HCT116 (cell line): Measurements from ENCODE around the gene TRPT1. TPM values are rescaled to one million over a fixed set of nuclear protein-coding genes. Genes with fewer than 3 reads are reported as not detected.

Source experiments
- ATAC-seq: fragments of 200-7000 bp; cut with Tn5 transposase; 2 replicates; pipeline ENCODE4 v1.9.1; 2020; ENCODE audit warnings: mild to moderate bottlenecking, moderate library complexity
- BruUV-seq: library from RNA; stranded (reverse); fragments of 400-500 nt; replicated peaks from 2 replicates; lab custom pipeline; 2021; lab: Mats Ljungman, UMichigan
- CTCF ChIA-PET: fragments of 300-600 bp; sonication (Branson Sonifier 250); formaldehyde crosslinking; loops from one replicate; lab custom pipeline; 2021; ENCODE audit warnings: antibody characterized with exemption; lab: Charles Lee
- POLR2A ChIA-PET: fragments of 300-600, 350-600 bp; sonication (Branson Sonifier 250); formaldehyde crosslinking; loops from one replicate; lab custom pipeline; 2021; ENCODE audit warnings: antibody characterized with exemption; lab: Charles Lee
- RAD21 ChIA-PET, 2 experiments: fragments of 300-600 bp; sonication (Branson Sonifier 250); formaldehyde crosslinking; loops; one replicate each; lab custom pipeline; 2023; ENCODE audit warnings: low total read pairs in 2 of 2; ENCODE audit not compliant: uncharacterized antibody in 2 of 2, unreplicated experiment in 2 of 2, low non-redundant PET in 1 of 2; lab: Charles Lee
- DNase-seq: peaks from one replicate; pipeline ENCODE4 v3.0.0-alpha.2; 2010; ENCODE audit warnings: low read depth, low spot score
- H2AFZ ChIP-seq: fragments of 200-600 bp; shearing (Covaris generic), sonication (generic); 2 replicates; pipeline ENCODE4 v1.6.1; 2017; ENCODE audit warnings: low read depth, mixed run types, mixed read lengths, antibody characterized with exemption, low read length; ENCODE audit not compliant: poor library complexity, severe bottlenecking
- H3K27ac ChIP-seq: 2 replicates; pipeline ENCODE4 v1.5.1; 2012; ENCODE audit warnings: low read depth, low read length
- H3K27me3 ChIP-seq: fragments of 200-600 bp; sonication (generic); 2 replicates; pipeline ENCODE4 v1.6.1; 2016; ENCODE audit warnings: mixed run types, low read length, mixed read lengths; ENCODE audit not compliant: insufficient read depth
- H3K36me3 ChIP-seq, 2 experiments: fragments of 200-500 bp in 1 of 2; fragments of 200-600 bp in 1 of 2; sonication (Bioruptor generic) in 1 of 2; sonication (generic) in 1 of 2; 2 replicates each; pipeline versions ENCODE4 v1.5.1 to v1.6.1; 2014 to 2016; ENCODE audit warnings: low read length in 2 of 2, inconsistent platforms in 1 of 2, mixed read lengths in 1 of 2, mixed run types in 1 of 2; ENCODE audit not compliant: insufficient read depth in 2 of 2, control insufficient read depth in 1 of 2
- H3K4me1 ChIP-seq, 2 experiments: fragments of 200-600 bp in 1 of 2; sonication (generic) in 1 of 2; 2 replicates each; pipeline versions ENCODE4 v1.5.1 to v1.6.1; 2012 to 2017; ENCODE audit warnings: low read length in 2 of 2, inconsistent platforms in 1 of 2, mild to moderate bottlenecking in 1 of 2, mixed read lengths in 1 of 2, mixed run types in 1 of 2, moderate library complexity in 1 of 2; ENCODE audit not compliant: insufficient read depth in 2 of 2, control insufficient read depth in 1 of 2
- H3K4me2 ChIP-seq: fragments of 200-600 bp; sonication (generic); 2 replicates; pipeline ENCODE4 v1.6.1; 2017; ENCODE audit warnings: mixed run types, low read length, mixed read lengths
- H3K4me3 ChIP-seq, 2 experiments: fragments of 200-600 bp in 1 of 2; sonication (generic) in 1 of 2; replicated peaks in 1 of 2; 2 replicates each; pipeline ENCODE4 v1.5.1; 2011 to 2016; ENCODE audit warnings: low read length in 2 of 2, control low read depth in 1 of 2, low read depth in 1 of 2, mild to moderate bottlenecking in 1 of 2, mixed read lengths in 1 of 2, mixed run types in 1 of 2
- H3K79me2 ChIP-seq: fragments of 200-600 bp; sonication (generic); 2 replicates; pipeline ENCODE4 v1.6.1; 2017; ENCODE audit warnings: mild to moderate bottlenecking, mixed run types, low read length, moderate library complexity, mixed read lengths; ENCODE audit not compliant: insufficient read depth
- H3K9ac ChIP-seq: fragments of 200-600 bp; sonication (generic); 2 replicates; pipeline ENCODE4 v1.6.1; 2016; ENCODE audit warnings: low read length, mixed read lengths
- H3K9me2 ChIP-seq: fragments of 200-600 bp; sonication (generic), shearing (Covaris generic); 2 replicates; pipeline ENCODE4 v1.6.1; 2017; ENCODE audit warnings: mixed run types, mild to moderate bottlenecking, moderate library complexity; ENCODE audit not compliant: insufficient read depth
- H3K9me3 ChIP-seq, 2 experiments: fragments of 200-500 bp in 1 of 2; fragments of 200-600 bp in 1 of 2; sonication (Bioruptor generic) in 1 of 2; sonication (generic) in 1 of 2; 2 replicates each; pipeline ENCODE4 v1.6.1; 2014 to 2017; ENCODE audit warnings: low read length in 2 of 2, mixed read lengths in 2 of 2, inconsistent platforms in 1 of 2, low read depth in 1 of 2, mild to moderate bottlenecking in 1 of 2, mixed run types in 1 of 2, moderate library complexity in 1 of 2; ENCODE audit not compliant: control insufficient read depth in 1 of 2, insufficient read depth in 1 of 2
- H4K20me1 ChIP-seq: fragments of 200-600 bp; sonication (generic), shearing (Covaris generic); 2 replicates; pipeline ENCODE4 v1.6.1; 2017; ENCODE audit warnings: mixed run types, mild to moderate bottlenecking, moderate library complexity; ENCODE audit not compliant: insufficient read depth
- CBX3 ChIP-seq: IDR thresholded peaks from 2 replicates; pipeline ENCODE4 v1.6.1; 2012; ENCODE audit warnings: low read depth
- CTCF ChIP-seq, 3 experiments: fragments of 200-600 bp in 1 of 3; sonication (generic) in 1 of 3; IDR thresholded peaks in 2 of 3; conservative IDR thresholded peaks in 1 of 3; 2 replicates each; pipeline ENCODE4 v1.5.1; 2012 to 2017; ENCODE audit warnings: low read depth in 2 of 3, low read length in 2 of 3, antibody characterized with exemption in 1 of 3, borderline replicate concordance in 1 of 3, control low read depth in 1 of 3, mild to moderate bottlenecking in 1 of 3, mixed read lengths in 1 of 3, mixed run types in 1 of 3, moderate library complexity in 1 of 3; ENCODE audit not compliant: insufficient read depth in 1 of 3
- EZH2phosphoT487 ChIP-seq: fragments of 200-600 bp; IDR thresholded peaks from 2 replicates; pipeline ENCODE4 v1.6.1; 2018; ENCODE audit warnings: antibody characterized with exemption, borderline replicate concordance
- FOSL1 ChIP-seq: IDR thresholded peaks from 2 replicates; pipeline ENCODE4 v1.6.1; 2012; ENCODE audit warnings: low read depth
- POLR2A ChIP-seq: IDR thresholded peaks from 2 replicates; pipeline ENCODE4 v1.7.0; 2011; ENCODE audit warnings: borderline replicate concordance; ENCODE audit not compliant: insufficient read depth, insufficient read length; ENCODE audit errors: extremely low read depth
- SIN3A ChIP-seq: IDR thresholded peaks from 2 replicates; pipeline ENCODE4 v1.6.1; 2012; ENCODE audit warnings: low read depth
- SP1 ChIP-seq: IDR thresholded peaks from 2 replicates; pipeline ENCODE4 v1.6.1; 2012; ENCODE audit warnings: low read depth
- YY1 ChIP-seq: IDR thresholded peaks from 2 replicates; pipeline ENCODE4 v1.6.1; 2011; ENCODE audit warnings: low read length, low read depth, moderate library complexity, mild to moderate bottlenecking; ENCODE audit not compliant: insufficient replicate concordance; ENCODE audit errors: extremely low read depth
- ZFX ChIP-seq: fragments of 450-650 bp; IDR thresholded peaks from 2 replicates; pipeline ENCODE4 v1.6.1; 2017
- intact Hi-C: fragments of 100-400 bp; cut with micrococcal nuclease; formaldehyde crosslinking; loops from 2 replicates; pipeline ENCODE4 v1.10.0; 2022
- total RNA-seq: library from RNA; stranded (reverse); gene quantifications from one replicate; pipeline ENCODE4 v1.2.1, GENCODE V29; 2021; ENCODE audit not compliant: unreplicated experiment
- TF ChIP-seq, protein P1 (sequence below): IDR thresholded peaks from 2 replicates; pipeline ENCODE4 v1.6.1; 2012

TRPT1 gene
- total RNA-seq, 1 experiment from 2014 or later: 43.2 TPM

- no peak within 1 kb of the TSS for H3K4me3 ChIP-seq
- no peaks in the 10 kb centered on the region for H3K27me3 ChIP-seq
- H4K20me1 ChIP-seq: no peaks in the 10 kb centered on the region
- ChIA-PET CTCF (interaction anchor here (2.7 to 4.6 kb wide), 2 partner anchors 96 to 149 kb away, joined by 31 to 80 read pairs; partner anchors contain the start of genes CATSPERZ and ESRRA), POLR2A (interaction anchor here (0.9 kb wide), 1 partner anchor 22 kb away, joined by 4 read pairs; no protein-coding TSS in a partner anchor), RAD21 (no interaction called here)
- no peak for ATAC-seq
- H3K27ac ChIP-seq: no peak within 1 kb of the TSS; the same call in 1 of the 2 replicates
- peaks cover 31 to 37% of the 10 kb centered on the region in 2 experiments for H3K36me3 ChIP-seq
- H2AFZ ChIP-seq: no peak within 1 kb of the TSS
- BruUV-seq: no TSS peak
- H3K9me2 ChIP-seq: no peaks in the 10 kb centered on the region
- peaks cover 0 to 8% of the 10 kb centered on the region in 2 experiments; a peak in 1 of 4 replicates for H3K4me1 ChIP-seq
- H3K9ac ChIP-seq: no peak within 1 kb of the TSS
- peaks cover 14% of the 10 kb centered on the region; the same call in 1 of the 2 replicates for H3K79me2 ChIP-seq
- no peak within 1 kb of the TSS for H3K4me2 ChIP-seq
- no peaks in the 10 kb centered on the region for H3K9me3 ChIP-seq
- intact Hi-C loops: no loop called here
- no peak for TF ChIP-seq FOSL1
- no peak for TF ChIP-seq CBX3
- no peak for TF ChIP-seq EZH2phosphoT487
- TF ChIP-seq SIN3A: no peak
- no peak for TF ChIP-seq ZFX
- TF ChIP-seq, protein P1, sequence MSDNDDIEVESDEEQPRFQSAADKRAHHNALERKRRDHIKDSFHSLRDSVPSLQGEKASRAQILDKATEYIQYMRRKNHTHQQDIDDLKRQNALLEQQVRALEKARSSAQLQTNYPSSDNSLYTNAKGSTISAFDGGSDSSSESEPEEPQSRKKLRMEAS: no peak
- TF ChIP-seq CTCF (IDR thresholded peaks at IDR 0.05 in 2 of 3, conservative IDR thresholded peaks at IDR 0.05 in 1 of 3; ENCODE audit: borderline replicate concordance in 1 of 3, insufficient read depth in 1 of 3, low read depth in 2 of 3, low read length in 2 of 3): no peak
- TF ChIP-seq SP1: no peak
- no peak for TF ChIP-seq YY1
- no peak for TF ChIP-seq POLR2A
- TF ChIP-seq, all 23 proteins: peak for 0
- no peak for DNase-seq
Observed at GRCh38 chr11:64206457-64207255, 19.3 kb downstream of the TRPT1 start, which contains the start of gene FERMT3. Gene FERMT3 (plus strand): TSS chr11:64206721. CDS start chr11:64207365, 644 bp downstream.
